Gastroesophageal sphincter (tissue), 3 donors: ENCODE measurements around the gene ARPP19.

Source experiments
- EP300 ChIP-seq: sonication (generic); formaldehyde crosslinking; IDR thresholded peaks from one replicate; pipeline ENCODE4 v1.6.1; 2017; ENCODE audit warnings: antibody characterized with exemption, mild to moderate bottlenecking
- POLR2A ChIP-seq, 2 donors: fragments of 450-650 bp; IDR thresholded peaks; one replicate each; pipeline ENCODE4 v1.6.1; 2017; ENCODE audit warnings: antibody characterized with exemption in 2 of 2, mild to moderate bottlenecking in 2 of 2, moderate library complexity in 1 of 2
- POLR2AphosphoS5 ChIP-seq: sonication (generic); formaldehyde crosslinking; IDR thresholded peaks from one replicate; pipeline ENCODE4 v1.6.1; 2017; ENCODE audit warnings: antibody characterized with exemption
- TF ChIP-seq, protein P1 (sequence below), 4 experiments: fragments of 200-600 bp in 2 of 4; fragments of 450-650 bp in 2 of 4; sonication (generic) in 1 of 4; IDR thresholded peaks; one replicate each; pipeline ENCODE4 v1.5.1; 2017 to 2019; ENCODE audit warnings: antibody characterized with exemption in 4 of 4, mild to moderate bottlenecking in 2 of 4, moderate library complexity in 2 of 4

- TF ChIP-seq EP300 (no peak), POLR2AphosphoS5 (no peak), POLR2A (IDR thresholded peaks at IDR 0.05) (no peak)
- TF ChIP-seq, protein P1, sequence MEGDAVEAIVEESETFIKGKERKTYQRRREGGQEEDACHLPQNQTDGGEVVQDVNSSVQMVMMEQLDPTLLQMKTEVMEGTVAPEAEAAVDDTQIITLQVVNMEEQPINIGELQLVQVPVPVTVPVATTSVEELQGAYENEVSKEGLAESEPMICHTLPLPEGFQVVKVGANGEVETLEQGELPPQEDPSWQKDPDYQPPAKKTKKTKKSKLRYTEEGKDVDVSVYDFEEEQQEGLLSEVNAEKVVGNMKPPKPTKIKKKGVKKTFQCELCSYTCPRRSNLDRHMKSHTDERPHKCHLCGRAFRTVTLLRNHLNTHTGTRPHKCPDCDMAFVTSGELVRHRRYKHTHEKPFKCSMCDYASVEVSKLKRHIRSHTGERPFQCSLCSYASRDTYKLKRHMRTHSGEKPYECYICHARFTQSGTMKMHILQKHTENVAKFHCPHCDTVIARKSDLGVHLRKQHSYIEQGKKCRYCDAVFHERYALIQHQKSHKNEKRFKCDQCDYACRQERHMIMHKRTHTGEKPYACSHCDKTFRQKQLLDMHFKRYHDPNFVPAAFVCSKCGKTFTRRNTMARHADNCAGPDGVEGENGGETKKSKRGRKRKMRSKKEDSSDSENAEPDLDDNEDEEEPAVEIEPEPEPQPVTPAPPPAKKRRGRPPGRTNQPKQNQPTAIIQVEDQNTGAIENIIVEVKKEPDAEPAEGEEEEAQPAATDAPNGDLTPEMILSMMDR (IDR thresholded peaks at IDR 0.05): no peak
Observed at GRCh38 chr15:52532427-52532826, 36.4 kb downstream of the ARPP19 start.
